K562 (cell line): ENCODE measurements around the gene SLC22A23. TPM values are rescaled to one million over a fixed set of nuclear protein-coding genes. Genes with fewer than 3 reads are reported as not detected.
A peak's percentile ranks its signal among the peaks of the same experiment; 100 is the strongest.

Experiments
- ATAC-seq: fragments of 200-7000 bp; cut with Tn5 transposase; 3 replicates; pipeline ENCODE4 v1.9.1; 2020; ENCODE audit warnings: moderate library complexity
- BruUV-seq: library from RNA; stranded (reverse); fragments of 400-500 nt; replicated peaks from 2 replicates; lab custom pipeline; 2021; lab: Mats Ljungman, UMichigan
- CTCF ChIA-PET: fragments of 300-600 bp; formaldehyde crosslinking; extraction: SDS; loops from one replicate; lab custom pipeline; 2021; ENCODE audit warnings: low intra/inter-chr PET ratio; lab: Yijun Ruan, JAX
- POLR2A ChIA-PET: fragments of 300-600, 350-650 bp; sonication (Branson Sonifier 250); formaldehyde crosslinking; extraction: SDS; loops from one replicate; lab custom pipeline; 2021; ENCODE audit warnings: antibody characterized with exemption, inconsistent platforms; lab: Yijun Ruan, JAX
- DNase-seq, 4 experiments: peaks; one replicate each; pipeline versions ENCODE4 v3.0.0 to v3.0.0-alpha.2; 2011 to 2018; ENCODE audit warnings: low spot score in 3 of 4, mixed read lengths in 3 of 4; ENCODE audit errors: extremely low read depth in 1 of 4
- FAIRE-seq: peaks from 2 replicates; lab custom pipeline; 2011; peaks lifted over from hg19 to GRCh38; lab: Jason Lieb, UNC
- H2AFZ ChIP-seq: 2 replicates; pipeline ENCODE4 v1.6.0; 2011; ENCODE audit warnings: low read depth, low read length, control low read depth, inconsistent platforms
- H3K27ac ChIP-seq: fragments of 200-600 bp; 3 replicates; pipeline ENCODE4 v1.8.0; 2011; ENCODE audit warnings: low read depth, mild to moderate bottlenecking, control low read depth, inconsistent platforms, low read length, moderate library complexity, mixed read lengths; ENCODE audit errors: extremely low read depth
- H3K27me3 ChIP-seq, 2 experiments: fragments of 300-600 bp in 1 of 2; 2 replicates in 1 of 2; 3 replicates in 1 of 2; pipeline versions ENCODE4 v1.6.0 to v1.8.0; 2011; ENCODE audit warnings: inconsistent platforms in 2 of 2, low read length in 2 of 2, mild to moderate bottlenecking in 1 of 2, mixed read lengths in 1 of 2, moderate library complexity in 1 of 2; ENCODE audit not compliant: control insufficient read depth in 2 of 2, insufficient read depth in 2 of 2
- H3K36me3 ChIP-seq: fragments of 300-600 bp; 3 replicates; pipeline ENCODE4 v1.8.0; 2011; ENCODE audit warnings: mild to moderate bottlenecking, low read length, inconsistent platforms; ENCODE audit not compliant: control insufficient read depth, insufficient read depth
- H3K4me1 ChIP-seq, 2 experiments: fragments of 200-600 bp in 1 of 2; replicated peaks in 1 of 2; 2 replicates in 1 of 2; 3 replicates in 1 of 2; pipeline versions ENCODE4 v1.5.1 to v1.8.0; 2011; ENCODE audit warnings: inconsistent platforms in 2 of 2, low read length in 2 of 2, mild to moderate bottlenecking in 1 of 2, mixed read lengths in 1 of 2, moderate library complexity in 1 of 2; ENCODE audit not compliant: control insufficient read depth in 2 of 2, insufficient read depth in 2 of 2
- H3K4me2 ChIP-seq: 2 replicates; pipeline ENCODE4 v1.6.1; 2011; ENCODE audit warnings: low read length, control low read depth, inconsistent platforms, mixed read lengths; ENCODE audit not compliant: insufficient read depth
- H3K4me3 ChIP-seq: fragments of 200-600 bp; sonication (generic), shearing (Covaris generic); 2 replicates; pipeline ENCODE4 v1.5.1; 2016; ENCODE audit warnings: control low read depth, inconsistent platforms
- H3K79me2 ChIP-seq: fragments of 200-600 bp; 3 replicates; pipeline ENCODE4 v1.8.0; 2011; ENCODE audit warnings: low read length, inconsistent platforms; ENCODE audit not compliant: control insufficient read depth, insufficient read depth
- H3K9ac ChIP-seq, 2 experiments: 2 replicates each; pipeline versions ENCODE4 v1.6.0 to v1.6.1; 2011; ENCODE audit warnings: low read depth in 2 of 2, low read length in 2 of 2, control low read depth in 1 of 2, inconsistent platforms in 1 of 2, mild to moderate bottlenecking in 1 of 2, mixed read lengths in 1 of 2; ENCODE audit not compliant: insufficient read depth in 1 of 2
- H3K9me1 ChIP-seq: one replicate; pipeline ENCODE4 v1.6.0; 2011; ENCODE audit warnings: inconsistent platforms, mild to moderate bottlenecking, low read length, moderate library complexity; ENCODE audit not compliant: control insufficient read depth, insufficient read depth
- H3K9me3 ChIP-seq: replicated peaks from 2 replicates; pipeline ENCODE4 v1.5.1; 2011; ENCODE audit warnings: low read depth, low read length, inconsistent platforms; ENCODE audit not compliant: control insufficient read depth, insufficient read depth
- H4K20me1 ChIP-seq: replicated peaks from 2 replicates; pipeline ENCODE4 v1.6.1; 2011; ENCODE audit warnings: low read length, inconsistent platforms, mixed read lengths; ENCODE audit not compliant: control insufficient read depth, insufficient read depth
- EGR1 ChIP-seq: fragments of 450-650 bp; conservative IDR thresholded peaks from 2 replicates; pipeline ENCODE4 v1.6.1; 2017; ENCODE audit warnings: mild to moderate bottlenecking
- HDAC6 ChIP-seq: IDR thresholded peaks from 2 replicates; pipeline ENCODE4 v1.6.1; 2012; ENCODE audit warnings: low read depth, mild to moderate bottlenecking, control low read depth, inconsistent platforms, low read length, moderate library complexity
- MEIS2 ChIP-seq: fragments of 450-650 bp; IDR thresholded peaks from 2 replicates; pipeline ENCODE4 v1.6.1; 2014; ENCODE audit warnings: mild to moderate bottlenecking; ENCODE audit not compliant: partially characterized antibody
- PBX2 ChIP-seq, 2 experiments: IDR thresholded peaks in 1 of 2; conservative IDR thresholded peaks in 1 of 2; 2 replicates each; pipeline ENCODE4 v1.6.1; 2016; ENCODE audit warnings: low read depth in 2 of 2, mild to moderate bottlenecking in 1 of 2, missing compliant biosample characterization in 1 of 2, missing genetic modification characterization in 1 of 2, moderate library complexity in 1 of 2
- WGBS: fragments of 100-300 bp; shearing (Covaris generic); methylation state at CpG from one replicate; pipeline ENCODE4 v1.1.6; 2016; ENCODE audit warnings: low coverage, mixed read lengths; ENCODE audit not compliant: insufficient coverage; ENCODE audit errors: missing lambda C conversion rate; 5-methylcytosine and 5-hydroxymethylcytosine counted together
- in situ Hi-C: fragments of 300-500 bp; cut with MboI; formaldehyde crosslinking; loops from 4 replicates; pipeline ENCODE4 v1.15.0; 2018; ENCODE audit warnings: inconsistent platforms, mixed read lengths
- intact Hi-C: fragments of 100-400 bp; cut with micrococcal nuclease; formaldehyde crosslinking; loops from 2 replicates; pipeline ENCODE4 v1.14.2; 2022
- polyA plus RNA-seq, 8 experiments: library from polyadenylated mRNA; depleted of rRNA in 4 of 8; stranded (reverse) in 5 of 8; unstranded in 3 of 8; fragments of >200 nt; fragmentation: Nextera tagmentation in 2 of 8; fragmentation: Illumina TruSeq in 1 of 8; extraction: Ambion mirVana in 2 of 8; extraction: Trizol in 1 of 8; gene quantifications; 2 replicates each; pipeline versions ENCODE4 v1.2.1 to v1.2.3, GENCODE V29; 2011 to 2014; ENCODE audit warnings: inconsistent platforms in 1 of 8, missing spikeins in 1 of 8
- total RNA-seq, 7 experiments: library from RNA; depleted of rRNA in 6 of 7; stranded (reverse); fragments of >200 nt in 6 of 7; fragmentation: Illumina TruSeq in 2 of 7; extraction: Trizol in 2 of 7; gene quantifications; 2 replicates each; pipeline versions ENCODE4 v1.2.1 to v1.2.3, GENCODE V29; 2011 to 2021; ENCODE audit warnings: low replicate concordance in 1 of 7
- TF ChIP-seq, protein P1 (sequence below), 2 experiments: fragments of 450-650 bp in 1 of 2; sonication (generic) in 1 of 2; formaldehyde crosslinking in 1 of 2; IDR thresholded peaks in 1 of 2; conservative IDR thresholded peaks in 1 of 2; 2 replicates each; pipeline versions ENCODE4 v1.6.1 to v1.8.1; 2016 to 2023; ENCODE audit warnings: mild to moderate bottlenecking in 2 of 2, moderate library complexity in 2 of 2, inconsistent platforms in 1 of 2, missing genetic modification reagents in 1 of 2

Gene SLC22A23
- total and polyA plus RNA-seq, 9 of the 15 experiments (the other 6 are each of a cell fraction or from before 2014, with no cell fraction given): 0.30 to 8.7 (median 2.5) TPM

GRCh38 chr6:3359973-3360726 is 96.7 kb downstream of the SLC22A23 start (continued):
- TF ChIP-seq EGR1: peak; percentile 28; the same call in 1 of the 2 replicates
- no peak for TF ChIP-seq HDAC6
- TF ChIP-seq, protein P1, sequence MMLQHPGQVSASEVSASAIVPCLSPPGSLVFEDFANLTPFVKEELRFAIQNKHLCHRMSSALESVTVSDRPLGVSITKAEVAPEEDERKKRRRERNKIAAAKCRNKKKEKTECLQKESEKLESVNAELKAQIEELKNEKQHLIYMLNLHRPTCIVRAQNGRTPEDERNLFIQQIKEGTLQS (IDR thresholded peaks at IDR 0.05): 0 out of 2 replicates have a peak, but pooled peaks have one; percentile 21
- TF ChIP-seq, protein P1 (CRISPR knock-in tag; conservative IDR thresholded peaks at IDR 0.05): no peak

GRCh38 chr6:3359101-3359752 is 97.6 kb downstream of the SLC22A23 start:
- no peak for ATAC-seq

More at GRCh38 chr6:3359101-3359752, 97.6 kb downstream of the SLC22A23 start:
- Histone ChIP-seq H3K4me2 (no peak overlapping the region), H3K9ac (no peak overlapping the region), H3K4me1 (peaks cover 30 to 40% of the 10 kb centered on the region in 2 experiments)
- no peak for DNase-seq
- BruUV-seq: no TSS peak
- no peak for FAIRE-seq
- TF ChIP-seq PBX2 (CRISPR knock-in tag; IDR thresholded peaks at IDR 0.05; ENCODE audit: low read depth) (no peak), PBX2 (tag; conservative IDR thresholded peaks at IDR 0.05; ENCODE audit: low read depth) (no peak), MEIS2 (peak; percentile 2)
- TF ChIP-seq, all 486 proteins: peak for 1
- Histone ChIP-seq H3K9me3 (no peaks in the 10 kb centered on the region), H3K27ac (no peak overlapping the region), H3K27me3 (no peaks in the 10 kb centered on the region), H3K4me3 (no peak overlapping the region), H2AFZ (no peak overlapping the region), H3K36me3 (no peaks in the 10 kb centered on the region), H3K79me2 (no peaks in the 10 kb centered on the region; the same call in 2 of the 3 replicates), H3K9me1 (no peaks in the 10 kb centered on the region), H4K20me1 (no peaks in the 10 kb centered on the region)
- CTCF ChIA-PET: no interaction called here
- intact Hi-C loops: loop anchor here (10.0 kb wide), 1 partner anchor 666 kb away; a partner anchor contains a TSS
- POLR2A ChIA-PET: interaction anchor here (0.5 to 0.7 kb wide), 2 partner anchors 23 to 205 kb away, joined by 3 read pairs; no protein-coding TSS in a partner anchor
- 55% methylated on average over 10 of the region's 10 CpGs for WGBS
- in situ Hi-C loops: no loop called here
